ENCODE data around the gene NOP58. TPM values are rescaled to one million over a fixed set of nuclear protein-coding genes. Genes with fewer than 3 reads are reported as not detected.
"Not testable (repeated sequence)": the region's sequence is repeated elsewhere in the genome, so short reads cannot be mapped to it uniquely, and the experiment has no call there.

The NOP58 gene
- total RNA-seq, 1 donor from 2014 or later: 30.8 TPM

GRCh38 chr2:202307690-202308089 lies 42.1 kb downstream of the NOP58 start:
- DNase-seq (ENCODE audit: low spot score): no peak

GRCh38 chr2:202311823-202312388 lies 46.3 kb downstream of the NOP58 start:
- no peak for DNase-seq (ENCODE audit: low spot score)

GRCh38 chr2:202314116-202314515 lies 48.6 kb downstream of the NOP58 start:
- DNase-seq (ENCODE audit: low spot score): no peak

- peak; percentile 73 for DNase-seq (ENCODE audit: low spot score)
Observed at GRCh38 chr2:202317080-202317857, 51.7 kb downstream of the NOP58 start.

- DNase-seq (ENCODE audit: low spot score): not testable (repeated sequence)
Observed at GRCh38 chr2:202320362-202320761, 54.8 kb downstream of the NOP58 start.

- no peak for DNase-seq (ENCODE audit: low spot score)
Observed at GRCh38 chr2:202322435-202322834, 56.9 kb downstream of the NOP58 start.

- no peak for DNase-seq (ENCODE audit: low spot score)
Observed at GRCh38 chr2:202327858-202328257, 62.3 kb downstream of the NOP58 start.

GRCh38 chr2:202335791-202336467 lies 70.4 kb downstream of the NOP58 start:
- DNase-seq (ENCODE audit: low spot score): no peak

- DNase-seq (ENCODE audit: low spot score): no peak
Observed at GRCh38 chr2:202337151-202337550, 71.6 kb downstream of the NOP58 start.

GRCh38 chr2:202337706-202338346 lies 72.3 kb downstream of the NOP58 start:
- DNase-seq (ENCODE audit: low spot score): no peak

GRCh38 chr2:202339071-202339870 lies 73.7 kb downstream of the NOP58 start:
- no peak for DNase-seq (ENCODE audit: low spot score)

- DNase-seq (ENCODE audit: low spot score): no peak
Observed at GRCh38 chr2:202344178-202344577, 78.6 kb downstream of the NOP58 start.

- DNase-seq (ENCODE audit: low spot score): no peak
Observed at GRCh38 chr2:202346180-202346579, 80.6 kb downstream of the NOP58 start.

Other genes starting within 250 kb of the NOP58 start
- gene FZD7, start 231.9 kb upstream of the NOP58 start, total RNA-seq: 10.4 TPM
- gene KIAA2012, start 192.5 kb upstream of the NOP58 start, total RNA-seq: not detected
- gene SUMO1, start 27.2 kb upstream of the NOP58 start, total RNA-seq: 93.6 TPM
- 57.8 TPM for gene BMPR2, start 110.6 kb downstream of the NOP58 start, total RNA-seq

Measured in mucosa of gallbladder (tissue), 1 donor.